ENCODE results near the gene PSMD14.

The PSMD14 gene

GRCh38 chr2:161418715-161419637 is 110.8 kb downstream of the PSMD14 start:
- no peak for DNase-seq (ENCODE audit: low read depth in 2 of 2)

- DNase-seq (ENCODE audit: low read depth in 2 of 2): no peak
Observed at GRCh38 chr2:161419638-161420190, 111.5 kb downstream of the PSMD14 start.

- no peak for DNase-seq (ENCODE audit: low read depth in 2 of 2)
Observed at GRCh38 chr2:161420406-161421074, 112.3 kb downstream of the PSMD14 start.

- DNase-seq (ENCODE audit: low read depth in 2 of 2): no peak
Observed at GRCh38 chr2:161421686-161422085, 113.5 kb downstream of the PSMD14 start.

DNA sequence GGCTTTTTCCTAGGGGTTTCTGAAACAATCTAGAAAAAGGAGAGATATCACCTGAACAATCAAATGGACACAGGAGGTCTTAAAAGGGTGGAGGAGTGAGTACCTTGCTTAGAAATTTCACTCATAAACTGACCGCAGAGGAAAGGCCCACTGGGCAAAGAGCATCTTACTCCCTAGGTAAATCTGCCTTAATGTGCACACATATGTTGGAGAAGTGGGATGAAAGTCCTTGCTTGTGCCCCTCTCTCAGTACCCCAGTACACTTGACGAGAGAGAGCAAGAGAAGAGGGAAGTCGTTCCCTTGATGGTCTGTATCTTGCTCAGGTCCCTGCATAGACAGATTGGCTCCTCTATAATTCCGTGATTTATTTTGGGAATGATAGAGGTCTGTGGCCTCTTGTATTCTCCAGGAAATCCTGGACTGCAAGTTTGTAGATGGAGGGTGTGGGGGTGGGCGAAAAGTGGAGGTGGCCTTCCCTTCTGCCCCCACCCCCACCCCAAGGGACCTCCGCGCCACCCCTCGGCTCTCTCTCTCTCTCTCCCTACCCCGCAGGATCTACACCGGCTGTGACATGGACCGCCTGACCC is 114.7 kb downstream of the PSMD14 start:
- no peak for DNase-seq (ENCODE audit: low read depth in 2 of 2)

GRCh38 chr2:161423421-161424393 is 115.5 kb downstream of the PSMD14 start:
- DNase-seq (ENCODE audit: low read depth in 2 of 2): no peak

GRCh38 chr2:161424394-161424769 is 116.2 kb downstream of the PSMD14 start:
- DNase-seq (ENCODE audit: low read depth in 2 of 2): no peak

DNA sequence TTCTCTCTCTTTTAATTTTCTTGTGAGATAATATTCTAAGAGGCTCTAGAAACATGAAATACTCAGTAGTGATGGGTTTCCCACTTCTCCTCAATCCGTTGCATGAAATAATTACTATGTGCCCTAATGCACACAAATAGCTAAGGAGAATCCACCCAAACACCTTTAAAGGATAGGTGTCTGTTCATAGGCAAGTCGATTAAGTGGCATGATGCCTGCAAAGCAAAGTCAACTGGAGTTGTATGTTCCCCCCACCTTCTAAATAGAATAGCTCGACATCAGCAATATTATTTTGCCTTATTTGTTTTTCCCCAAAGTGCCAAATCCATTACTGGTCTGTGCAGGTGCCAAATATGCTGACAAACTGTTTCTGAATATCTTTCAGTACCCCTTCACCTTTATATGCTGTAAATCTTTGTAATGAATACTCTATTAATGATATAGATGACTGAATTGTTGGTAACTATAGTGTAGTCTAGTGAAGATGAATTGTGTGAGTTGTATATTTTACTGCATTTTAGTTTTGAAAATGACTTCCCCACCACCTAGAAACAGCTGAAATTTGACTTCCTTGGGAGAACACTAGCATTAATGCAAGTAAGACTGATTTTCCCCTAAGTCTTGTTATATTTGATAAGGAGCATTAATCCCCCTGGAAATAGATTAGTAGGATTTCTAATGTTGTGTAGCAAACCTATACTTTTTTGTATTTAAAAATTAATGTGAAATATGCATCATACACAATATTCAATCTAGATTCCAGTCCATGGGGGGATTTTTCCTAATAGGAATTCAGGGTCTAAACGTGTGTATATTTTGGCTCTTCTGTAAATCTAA is 116.9 kb downstream of the PSMD14 start:
- DNase-seq (ENCODE audit: low read depth in 2 of 2): no peak

GRCh38 chr2:161425728-161426454 is 117.7 kb downstream of the PSMD14 start:
- DNase-seq (ENCODE audit: low read depth in 2 of 2): no peak

- DNase-seq (ENCODE audit: low read depth in 2 of 2): no peak
Observed at GRCh38 chr2:161426455-161426921, 118.3 kb downstream of the PSMD14 start.

DNA sequence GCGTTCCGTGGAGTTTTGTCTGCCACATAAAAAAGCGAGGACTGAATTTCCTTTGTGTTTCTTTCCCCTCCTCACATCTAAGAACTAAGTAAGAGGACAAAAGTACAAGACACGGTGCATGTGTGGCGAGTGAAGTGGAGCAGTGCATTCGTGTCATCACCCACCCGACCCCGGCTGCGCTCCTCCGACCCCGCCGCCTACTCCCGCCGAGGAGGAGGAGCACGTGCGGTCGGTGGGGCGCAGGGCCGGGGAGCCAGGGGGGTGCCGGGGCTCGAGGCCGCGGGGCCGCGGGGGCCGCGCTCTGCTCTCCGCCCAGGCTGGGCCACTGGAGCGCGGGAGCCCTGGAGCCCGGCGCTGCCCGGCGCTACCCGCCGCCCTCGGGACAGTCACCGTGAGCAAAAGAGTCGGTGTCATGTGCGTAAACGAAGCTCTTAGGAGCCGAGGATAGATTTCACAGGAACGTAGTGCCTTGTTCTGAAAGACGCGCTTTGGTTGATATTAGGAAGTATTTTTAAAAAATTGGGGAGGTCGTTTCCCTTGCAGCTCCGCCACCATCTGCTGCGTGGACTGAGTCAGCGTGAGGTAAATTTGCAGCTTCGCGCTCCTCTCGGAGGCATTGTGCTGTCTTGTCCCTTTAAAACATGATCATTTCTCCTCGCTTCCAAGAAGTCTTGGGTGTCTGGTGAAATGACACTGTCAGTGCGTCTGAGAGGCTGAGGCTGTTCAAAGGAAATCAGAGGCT is 118.9 kb downstream of the PSMD14 start:
- DNase-seq (ENCODE audit: low read depth in 2 of 2): no peak

GRCh38 chr2:161427664-161428587 is 119.7 kb downstream of the PSMD14 start:
- no peak for DNase-seq (ENCODE audit: low read depth in 2 of 2)

GRCh38 chr2:161430386-161430785 is 122.2 kb downstream of the PSMD14 start:
- DNase-seq (ENCODE audit: low read depth in 2 of 2): no peak

- DNase-seq (ENCODE audit: low read depth in 2 of 2): no peak
Observed at GRCh38 chr2:161432107-161432506, 123.9 kb downstream of the PSMD14 start.

- DNase-seq (ENCODE audit: low read depth in 2 of 2): no peak
Observed at GRCh38 chr2:161434118-161434517, 125.9 kb downstream of the PSMD14 start.

GRCh38 chr2:161436411-161436810 is 128.2 kb downstream of the PSMD14 start:
- no peak for DNase-seq (ENCODE audit: low read depth in 2 of 2)

- no peak for DNase-seq (ENCODE audit: low read depth in 2 of 2)
Observed at GRCh38 chr2:161438598-161438997, 130.4 kb downstream of the PSMD14 start.

DNA sequence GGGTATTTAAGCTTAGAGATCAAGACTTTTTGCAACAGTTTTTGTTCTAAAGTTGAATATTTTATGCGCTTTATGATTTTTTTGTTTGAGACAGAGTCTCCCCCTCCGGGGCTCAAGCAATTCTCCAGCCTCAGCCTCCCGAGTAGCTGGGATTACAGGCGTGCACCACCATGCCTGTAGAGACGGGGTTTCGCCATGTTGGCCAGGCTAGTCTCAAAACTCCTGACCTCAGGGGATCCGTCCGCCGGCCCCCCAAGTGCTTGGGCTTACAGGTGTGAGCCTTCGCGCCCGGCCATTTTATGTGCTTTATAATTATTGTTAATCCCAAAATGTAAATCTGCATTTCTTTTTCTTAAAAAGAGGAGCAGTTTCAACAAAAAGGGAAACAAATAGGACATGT is 136.9 kb downstream of the PSMD14 start:
- no peak for DNase-seq (ENCODE audit: low read depth in 2 of 2)

Data from stimulated activated CD8-positive, alpha-beta memory T cell treated with anti-CD3 and anti-CD28 coated beads, Interleukin-15, amount 100 ng/mL, for 4 hours (primary cell).